Adrenal gland (tissue), 12 donors: ENCODE results near the gene MYADML2. TPM values are rescaled to one million over a fixed set of nuclear protein-coding genes. Genes with fewer than 3 reads are reported as not detected.

Experiments used
- DNase-seq, 7 donors: peaks; one replicate each; pipeline ENCODE4 v3.0.0-alpha.2; 2019 to 2020
- H3K27ac ChIP-seq, 5 donors: fragments of 200-600 bp; sonication (generic) in 4 of 5; 1 replicate in 3 of 5; 2 replicates in 2 of 5; pipeline versions ENCODE4 v1.5.1 to v1.8.0; 2016 to 2020; ENCODE audit warnings: mild to moderate bottlenecking in 1 of 5
- H3K27me3 ChIP-seq: fragments of 200-600 bp; 2 replicates; pipeline ENCODE4 v1.8.0; 2021
- H3K36me3 ChIP-seq, 2 donors: fragments of 200-600 bp; replicated peaks in 1 of 2; 1 replicate in 1 of 2; 2 replicates in 1 of 2; pipeline versions ENCODE4 v1.5.1 to v1.8.0; 2018 to 2022
- H3K4me1 ChIP-seq, 2 donors: fragments of 200-600 bp; replicated peaks in 1 of 2; 1 replicate in 1 of 2; 2 replicates in 1 of 2; pipeline versions ENCODE4 v1.5.1 to v1.8.0; 2018 to 2021
- H3K4me3 ChIP-seq, 4 donors: fragments of 200-600 bp; sonication (generic) in 3 of 4; one replicate each; pipeline ENCODE4 v1.5.1; 2016 to 2018
- H3K9me3 ChIP-seq, 3 donors: fragments of 200-600 bp; sonication (generic) in 1 of 3; replicated peaks in 1 of 3; 1 replicate in 2 of 3; 2 replicates in 1 of 3; pipeline versions ENCODE4 v1.5.1 to v1.8.0; 2016 to 2021
- CTCF ChIP-seq, 6 experiments: fragments of 450-650 bp in 4 of 6; fragments of 200-600 bp in 2 of 6; sonication (generic) in 1 of 6; IDR thresholded peaks; 1 replicate in 5 of 6; 2 replicates in 1 of 6; pipeline versions ENCODE4 v1.5.1 to v1.8.0; 2016 to 2021; ENCODE audit warnings: antibody characterized with exemption in 6 of 6, mild to moderate bottlenecking in 2 of 6, moderate library complexity in 1 of 6
- POLR2A ChIP-seq, 2 donors: fragments of 450-650 bp; IDR thresholded peaks; one replicate each; pipeline ENCODE4 v1.6.1; 2017; ENCODE audit warnings: antibody characterized with exemption in 2 of 2, mild to moderate bottlenecking in 2 of 2, moderate library complexity in 1 of 2
- WGBS, 4 donors: extraction: QIAGEN DNeasy Blood & Tissue Kit in 2 of 4; methylation state at CpG; one replicate each; pipeline versions ENCODE4 v1.1.5 to v1.1.7; 2013 to 2017; 5-methylcytosine and 5-hydroxymethylcytosine counted together
- intact Hi-C, 2 donors: fragments of 100-400 bp; cut with DNase I; formaldehyde crosslinking; loops; one replicate each; pipeline versions ENCODE4 v1.14.1 to v1.15.0; 2022 to 2023
- polyA plus RNA-seq, 3 donors: library from polyadenylated mRNA; stranded (reverse); fragments of 200-250 nt in 2 of 3; fragments of 350-450 nt in 1 of 3; fragmentation: Illumina TruSeq in 1 of 3; extraction: RNeasy Lipid Tissue Mini Kit (QIAGEN cat#74804) in 1 of 3; gene quantifications; one replicate each; pipeline ENCODE4 v1.2.3, GENCODE V29; 2013 to 2014
- total RNA-seq, 9 donors: library from RNA; depleted of rRNA in 4 of 9; stranded (reverse); fragments of >200 nt in 4 of 9; fragments of 120-200 nt in 1 of 9; fragmentation: NEBNext Ultra II Directional in 1 of 9; extraction: Animal tissue kit (Norgen Biotek cat#: 25700) in 1 of 9; gene quantifications; one replicate each; pipeline versions ENCODE4 v1.1.0 to v1.2.4, GENCODE V29; 2013 to 2023
- donor health status: healthy with polysubstance abuse.
- donor health status: Bipolar disorder and iron deficiency.
- donor health status: DM: yes; HTN: yes; CAD: no.
- donor health status: DM: no; HTN: no; CAD: no.
- donor health status: DM: no; HTN: no; CAD: no.
- donor health status: DM: yes; HTN: yes; CAD: no.

The MYADML2 gene
- total and polyA plus RNA-seq, 12 donors, result not detected

DNA sequence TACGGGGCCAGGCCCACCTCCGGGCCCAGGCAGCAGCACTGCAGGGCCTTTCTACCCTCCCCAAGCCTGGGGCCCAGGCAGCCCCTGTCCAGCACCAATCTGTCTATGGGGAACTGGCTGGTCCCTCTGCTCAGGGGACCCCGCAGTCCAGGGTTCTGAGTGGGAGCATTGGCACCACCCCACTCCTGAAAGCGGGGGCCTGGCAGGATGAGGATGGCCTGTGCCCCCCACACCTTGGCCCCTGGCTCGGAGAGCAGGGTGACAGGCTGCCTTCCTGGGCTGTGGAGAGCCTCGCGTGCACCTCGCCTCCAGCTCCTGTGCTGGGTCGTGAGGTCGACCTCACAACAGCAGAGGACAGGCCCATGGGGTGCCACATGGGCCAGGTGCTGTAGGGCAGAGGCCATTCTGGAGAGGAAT lies 43.6 kb downstream of the MYADML2 start:
- Histone ChIP-seq H3K4me1 (peaks cover 3 to 14% of the 10 kb centered on the region in 2 donors), H3K36me3 (peaks cover 0 to 16% of the 10 kb centered on the region in 2 donors), H3K27me3 (peaks cover 4% of the 10 kb centered on the region), H3K9me3 (no peaks in the 10 kb centered on the region), H3K4me3 (no peak overlapping the region), H3K27ac (no peak overlapping the region)
- DNase-seq, result no peak
- TF ChIP-seq POLR2A (IDR thresholded peaks at IDR 0.05) (no peak), CTCF (IDR thresholded peaks at IDR 0.05) (no peak)
- intact Hi-C loops, result no loop called here
- WGBS, 4 donors, result 80 to 100% (median 96%) methylated on average over 1 to 10 of the region's 10 CpGs

GRCh38 chr17:81902653-81903414 lies 44.2 kb downstream of the MYADML2 start:
- no peak overlapping the region for H3K27ac ChIP-seq
- H3K4me3 ChIP-seq, result peak overlapping the region in 1 of 4 donors; percentile 12
- peaks cover 4% of the 10 kb centered on the region for H3K27me3 ChIP-seq
- peaks cover 0 to 22% of the 10 kb centered on the region in 2 donors for H3K36me3 ChIP-seq
- intact Hi-C loops, result no loop called here
- H3K9me3 ChIP-seq, result no peaks in the 10 kb centered on the region
- TF ChIP-seq POLR2A (IDR thresholded peaks at IDR 0.05) (no peak), CTCF (IDR thresholded peaks at IDR 0.05) (no peak)
- peaks cover 3 to 14% of the 10 kb centered on the region in 2 donors for H3K4me1 ChIP-seq
- no peak for DNase-seq
- WGBS, 4 donors, result 31 to 56% (median 35%) methylated on average over 10 to 47 of the region's 47 CpGs

DNA sequence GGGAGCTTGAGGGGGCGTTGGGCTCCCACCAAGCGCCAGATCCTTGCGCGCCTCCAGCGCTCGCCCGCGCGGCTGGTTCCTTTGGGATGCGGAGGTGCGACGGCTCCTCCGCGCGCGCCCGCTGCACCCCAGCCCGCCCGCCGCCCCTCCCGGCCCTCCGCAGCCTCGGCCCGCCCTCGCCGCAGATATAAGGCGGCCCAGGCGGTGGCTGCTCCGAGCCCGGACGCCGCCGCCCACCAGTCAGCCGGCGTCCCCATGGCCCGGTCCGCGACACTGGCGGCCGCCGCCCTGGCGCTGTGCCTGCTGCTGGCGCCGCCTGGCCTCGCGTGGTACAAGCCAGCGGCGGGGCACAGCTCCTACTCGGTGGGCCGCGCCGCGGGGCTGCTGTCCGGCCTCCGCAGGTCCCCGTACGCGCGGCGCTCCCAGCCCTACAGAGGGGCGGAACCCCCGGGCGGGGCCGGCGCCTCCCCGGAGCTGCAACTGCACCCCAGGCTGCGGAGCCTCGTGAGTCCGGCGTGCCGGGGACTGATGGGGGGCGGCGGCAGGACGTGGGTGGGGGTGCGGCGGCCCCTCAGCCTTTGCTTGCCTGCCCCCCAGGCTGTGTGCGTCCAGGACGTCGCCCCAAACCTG lies 44.9 kb downstream of the MYADML2 start, which contains the start of gene NPB:
NPB (plus strand) TSS at position 216 of the 630 bp plus-strand sequence; CDS start at position 256, 40 bp downstream.
- H3K27me3 ChIP-seq, result peaks cover 4% of the 10 kb centered on the region
- H3K27ac ChIP-seq, result no peak within 1 kb of the TSS
- peak within 1 kb of the TSS in 1 of 4 donors; percentile 12 for H3K4me3 ChIP-seq
- intact Hi-C loops, result no loop called here
- no peak for TF ChIP-seq POLR2A (IDR thresholded peaks at IDR 0.05)
- no peak for TF ChIP-seq CTCF (IDR thresholded peaks at IDR 0.05)
- peaks cover 0 to 29% of the 10 kb centered on the region in 2 donors for H3K36me3 ChIP-seq
- H3K9me3 ChIP-seq, result no peaks in the 10 kb centered on the region
- DNase-seq, result peak in 1 of 7 donors; percentile 40
- WGBS, 4 donors, result 1% methylated on average over 68 to 79 of the region's 79 CpGs; no CpG with 5 or more reads in 2 of the 4 donors
- peaks cover 3 to 14% of the 10 kb centered on the region in 2 donors for H3K4me1 ChIP-seq
